HEK293T (cell line): ENCODE results near the gene RAPGEF3.

Experiments used
- BHLHE40 ChIP-seq: fragments of 450-650 bp; IDR thresholded peaks from 2 replicates; pipeline ENCODE4 v1.6.1; 2016; ENCODE audit warnings: mild to moderate bottlenecking, moderate library complexity, borderline replicate concordance
- CTBP1 ChIP-seq: fragments of 450-650 bp; IDR thresholded peaks from 2 replicates; pipeline ENCODE4 v1.6.1; 2016; ENCODE audit warnings: borderline replicate concordance
- FOXM1 ChIP-seq: fragments of 450-650 bp; IDR thresholded peaks from 2 replicates; pipeline ENCODE4 v1.6.1; 2017; ENCODE audit warnings: mild to moderate bottlenecking, borderline replicate concordance
- HDGF ChIP-seq: fragments of 450-650 bp; IDR thresholded peaks from 2 replicates; pipeline ENCODE4 v1.6.1; 2017; ENCODE audit warnings: antibody characterized with exemption, borderline replicate concordance
- L3MBTL2 ChIP-seq: fragments of 450-650 bp; conservative IDR thresholded peaks from 2 replicates; pipeline ENCODE4 v1.6.1; 2016; ENCODE audit warnings: mild to moderate bottlenecking
- SUZ12 ChIP-seq: fragments of 450-650 bp; IDR thresholded peaks from 2 replicates; pipeline ENCODE4 v1.6.1; 2016; ENCODE audit warnings: mild to moderate bottlenecking

DNA sequence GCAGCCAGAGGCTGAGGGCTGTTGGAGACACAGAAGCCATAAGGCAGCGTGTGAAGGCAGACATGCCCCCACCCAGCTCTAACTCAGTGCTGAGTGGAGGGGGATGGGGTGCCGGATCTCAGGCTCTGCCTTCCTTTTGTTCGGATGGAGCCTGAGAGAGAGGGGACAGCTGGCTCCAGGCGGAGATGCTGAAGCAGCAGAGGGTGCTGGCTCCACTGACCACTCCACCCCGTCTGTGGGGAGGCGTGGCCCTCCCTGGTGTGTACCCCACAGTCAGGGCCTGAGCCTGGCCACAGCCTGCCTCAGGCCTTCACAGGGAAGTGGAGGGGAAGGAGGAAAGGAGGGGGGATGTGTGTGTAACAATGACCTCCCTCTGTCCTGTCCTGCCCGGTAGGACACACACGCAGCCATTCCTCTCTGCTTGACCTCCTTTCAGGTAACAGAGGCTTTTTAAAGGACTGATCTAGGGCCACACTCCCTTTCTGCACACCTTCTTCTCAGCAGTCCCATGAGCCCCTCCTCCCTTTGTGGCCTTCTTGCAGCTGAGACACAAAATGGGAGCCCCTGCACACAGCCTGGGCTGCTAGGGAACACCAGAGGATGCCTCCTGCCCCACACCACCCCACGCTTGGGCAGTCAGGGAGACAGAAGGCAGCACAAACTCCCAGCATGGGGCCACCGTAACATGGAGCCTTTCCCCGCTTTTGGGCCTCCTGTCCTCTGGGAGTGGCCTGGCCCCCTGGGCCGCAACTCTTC, 23.8 kb downstream of the RAPGEF3 start:
- TF ChIP-seq CTBP1 (no peak), L3MBTL2 (no peak), BHLHE40 (no peak), SUZ12 (no peak), FOXM1 (no peak), HDGF (no peak)
